CD4-positive, CD25-positive, alpha-beta regulatory T cell (primary cell): Measurements from ENCODE around the gene SPATA20. TPM values are rescaled to one million over a fixed set of nuclear protein-coding genes. Genes with fewer than 3 reads are reported as not detected.
A peak's percentile ranks its signal among the peaks of the same experiment; 100 is the strongest.

Experiments used
- ATAC-seq, 2 donors: fragments of 150-1000 bp; cut with Tn5 transposase; one replicate each; pipeline ENCODE4 v1.10.0; 2021; ENCODE audit warnings: low read depth in 2 of 2, moderate number of reproducible peaks in 2 of 2, moderate library complexity in 1 of 2
- DNase-seq, 3 donors: peaks; one replicate each; pipeline versions ENCODE4 v3.0.0 to v3.0.0-alpha.2; 2012 to 2022; ENCODE audit warnings: mixed read lengths in 1 of 3
- H3K27ac ChIP-seq: one replicate; pipeline ENCODE4 v1.7.0; 2013; ENCODE audit warnings: mild to moderate bottlenecking, low read length; ENCODE audit not compliant: insufficient read depth, poor library complexity, severe bottlenecking
- H3K27me3 ChIP-seq: one replicate; pipeline ENCODE4 v1.7.0; 2013; ENCODE audit warnings: low read length; ENCODE audit not compliant: control insufficient read depth, insufficient read depth
- H3K36me3 ChIP-seq: one replicate; pipeline ENCODE4 v1.7.0; 2013; ENCODE audit warnings: mild to moderate bottlenecking, low read length, moderate library complexity; ENCODE audit not compliant: control insufficient read depth, insufficient read depth
- H3K4me1 ChIP-seq: 2 replicates; pipeline ENCODE4 v1.7.0; 2013; ENCODE audit warnings: mild to moderate bottlenecking, low read length; ENCODE audit not compliant: insufficient read depth, control insufficient read depth, poor library complexity, severe bottlenecking
- H3K4me3 ChIP-seq: one replicate; pipeline ENCODE4 v1.7.0; 2013; ENCODE audit warnings: low read depth, mild to moderate bottlenecking, low read length, moderate library complexity
- H3K9me3 ChIP-seq, 2 experiments: 1 replicate in 1 of 2; 2 replicates in 1 of 2; pipeline ENCODE4 v1.7.0; 2013; ENCODE audit warnings: low read length in 2 of 2, mild to moderate bottlenecking in 1 of 2, moderate library complexity in 1 of 2; ENCODE audit not compliant: control insufficient read depth in 2 of 2
- H3K27ac Mint-ChIP-seq, 3 donors: one replicate each; pipeline ENCODE4 v1.8.0; 2020 to 2022; ENCODE audit warnings: mild to moderate bottlenecking in 3 of 3, mixed read lengths in 3 of 3, moderate library complexity in 2 of 3
- H3K27me3 Mint-ChIP-seq: one replicate; pipeline ENCODE4 v1.8.0; 2022; ENCODE audit warnings: mild to moderate bottlenecking, mixed read lengths
- H3K36me3 Mint-ChIP-seq: one replicate; pipeline ENCODE4 v1.8.0; 2020; ENCODE audit warnings: mixed read lengths
- H3K4me1 Mint-ChIP-seq, 4 donors: one replicate each; pipeline ENCODE4 v1.8.0; 2020 to 2022; ENCODE audit warnings: mixed read lengths in 4 of 4, mild to moderate bottlenecking in 1 of 4
- H3K4me3 Mint-ChIP-seq, 4 donors: one replicate each; pipeline ENCODE4 v1.8.0; 2020 to 2022; ENCODE audit warnings: mild to moderate bottlenecking in 4 of 4, mixed read lengths in 4 of 4, moderate library complexity in 3 of 4
- H3K9me3 Mint-ChIP-seq, 7 donors: one replicate each; pipeline ENCODE4 v1.8.0; 2020 to 2022; ENCODE audit warnings: mixed read lengths in 7 of 7, mild to moderate bottlenecking in 3 of 7, moderate library complexity in 2 of 7
- polyA plus RNA-seq, 4 donors: library from polyadenylated mRNA; unstranded; fragments of 300-500 nt; fragmentation: Illumina TruSeq; gene quantifications; one replicate each; pipeline ENCODE4 v1.2.3, GENCODE V29; 2021
- total RNA-seq: library from RNA; stranded (reverse); gene quantifications from one replicate; pipeline ENCODE4 v1.2.3, GENCODE V29; 2022

Gene SPATA20
- total and polyA plus RNA-seq, 5 donors from 2014 or later, result 5.8 to 26.8 (median 6.7) TPM

- no peak for ATAC-seq
- H3K36me3 Mint-ChIP-seq, result no peaks in the 10 kb centered on the region
- H3K27ac Mint-ChIP-seq, result no peak overlapping the region
- H3K9me3 Mint-ChIP-seq, result no peaks in the 10 kb centered on the region
- H3K27ac ChIP-seq, result no peak overlapping the region
- no peaks in the 10 kb centered on the region for H3K36me3 ChIP-seq
- H3K27me3 ChIP-seq, result peaks cover 30% of the 10 kb centered on the region
- H3K4me1 ChIP-seq, result peaks cover 42% of the 10 kb centered on the region
- no peak for DNase-seq
- H3K4me3 ChIP-seq, result no peak overlapping the region
- no peaks in the 10 kb centered on the region for H3K9me3 ChIP-seq
- peaks cover 0 to 35% (median 13%) of the 10 kb centered on the region in 4 donors for H3K4me1 Mint-ChIP-seq
- H3K4me3 Mint-ChIP-seq, result peak overlapping the region in 2 of 4 donors; percentile 53 to 72
- peaks cover 66% of the 10 kb centered on the region for H3K27me3 Mint-ChIP-seq
These were observed 16.1 kb downstream of the SPATA20 start for GRCh38 chr17:50563092-50563511.

DNA sequence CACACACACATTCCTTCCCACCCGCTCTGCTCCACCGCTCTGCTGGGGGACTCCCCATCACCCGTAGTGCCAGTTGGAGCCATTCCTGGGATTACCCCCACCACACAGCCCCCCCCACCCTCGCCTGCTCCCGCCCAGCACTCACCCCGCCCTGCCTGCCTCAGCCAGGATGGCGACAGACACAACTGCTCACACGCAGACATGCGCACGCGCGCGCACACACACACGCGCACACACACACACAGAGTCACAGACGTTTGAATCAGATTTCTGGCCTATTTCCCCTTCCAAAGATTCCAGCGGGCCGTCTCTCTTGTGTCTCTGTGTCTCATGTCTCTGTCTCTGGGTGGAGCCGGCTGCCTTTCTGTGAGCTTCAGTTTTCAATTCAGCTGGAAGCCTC, 17.9 kb downstream of the SPATA20 start:
- Mint-ChIP-seq H3K27me3 (peaks cover 54% of the 10 kb centered on the region), H3K4me3 (peak overlapping the region in 1 of 4 donors; percentile 11), H3K27ac (no peak overlapping the region)

DNA sequence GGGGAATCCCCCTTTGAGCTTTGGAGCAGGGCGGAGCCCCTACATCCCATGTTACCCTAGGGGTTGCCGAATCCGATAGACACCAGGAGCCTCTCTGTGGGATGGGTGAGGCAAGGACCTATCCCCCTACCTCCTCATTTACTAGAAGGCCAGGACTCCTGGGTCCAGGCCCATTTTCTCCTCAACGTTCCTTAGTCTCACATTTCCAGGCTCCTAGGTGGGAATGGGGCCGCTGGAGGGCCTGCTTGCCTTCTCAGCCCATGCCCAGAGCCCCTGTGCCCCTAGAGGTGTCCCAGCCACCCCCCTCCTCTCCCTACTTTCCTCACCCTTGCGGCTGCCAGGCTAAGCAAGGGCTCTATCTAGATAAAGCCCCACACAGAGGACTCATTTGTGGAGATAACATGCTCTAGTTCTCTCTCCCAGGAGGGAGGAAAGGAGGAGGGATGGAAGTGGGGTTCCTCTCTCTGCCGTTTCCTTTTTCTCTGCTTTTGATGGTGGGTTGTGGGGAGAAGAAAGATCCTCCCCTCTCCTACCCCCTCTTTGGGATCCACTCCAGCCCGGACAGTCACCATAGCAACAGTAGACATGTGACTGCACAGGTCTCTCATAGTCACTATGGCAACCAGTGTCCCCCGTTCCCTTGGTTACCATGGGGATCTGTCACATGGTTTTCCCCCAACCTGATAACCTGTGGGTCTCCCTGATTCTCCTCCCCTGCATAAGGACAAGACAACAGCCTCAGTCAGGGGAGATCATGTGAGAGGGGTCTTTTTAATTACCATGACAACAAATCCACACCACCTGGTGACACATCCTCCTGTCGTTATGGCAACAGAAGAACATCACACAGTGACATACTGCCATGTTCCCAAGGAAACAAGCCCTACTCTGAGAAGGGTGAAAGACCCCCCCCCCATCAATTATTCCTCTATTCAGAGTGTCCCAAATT, 18.7 kb downstream of the SPATA20 start:
- no peaks in the 10 kb centered on the region for H3K36me3 ChIP-seq
- H3K36me3 Mint-ChIP-seq, result no peaks in the 10 kb centered on the region
- H3K4me1 Mint-ChIP-seq, result peaks cover 0 to 14% (median 10%) of the 10 kb centered on the region in 4 donors
- peaks cover 20% of the 10 kb centered on the region for H3K4me1 ChIP-seq
- no peak overlapping the region for H3K27ac ChIP-seq
- H3K9me3 ChIP-seq, result no peaks in the 10 kb centered on the region
- H3K27me3 ChIP-seq, result peaks cover 24% of the 10 kb centered on the region
- DNase-seq, result peak in 1 of 3 donors; percentile 19
- peak overlapping the region in 1 of 4 donors; percentile 11 for H3K4me3 Mint-ChIP-seq
- H3K9me3 Mint-ChIP-seq, result no peaks in the 10 kb centered on the region
- peaks cover 55% of the 10 kb centered on the region for H3K27me3 Mint-ChIP-seq
- peak in 1 of 2 donors; percentile 5 for ATAC-seq
- H3K27ac Mint-ChIP-seq, result peak overlapping the region in 1 of 3 donors; percentile 44
- no peak overlapping the region for H3K4me3 ChIP-seq

More for the DNA sequence above, 17.9 kb downstream of the SPATA20 start:
- H3K4me1 ChIP-seq, result peaks cover 28% of the 10 kb centered on the region
- no peak overlapping the region for H3K4me3 ChIP-seq
- peaks cover 24% of the 10 kb centered on the region for H3K27me3 ChIP-seq
- no peaks in the 10 kb centered on the region for H3K9me3 ChIP-seq
- DNase-seq (no peak), ATAC-seq (no peak)
- no peaks in the 10 kb centered on the region for H3K36me3 Mint-ChIP-seq
- H3K27ac ChIP-seq, result no peak overlapping the region
- no peaks in the 10 kb centered on the region for H3K9me3 Mint-ChIP-seq
- peaks cover 0 to 18% (median 10%) of the 10 kb centered on the region in 4 donors for H3K4me1 Mint-ChIP-seq
- H3K36me3 ChIP-seq, result no peaks in the 10 kb centered on the region

GRCh38 chr17:50566886-50567285, 19.9 kb downstream of the SPATA20 start:
- Mint-ChIP-seq H3K36me3 (no peaks in the 10 kb centered on the region), H3K4me3 (peak overlapping the region in 1 of 4 donors; percentile 37), H3K9me3 (no peaks in the 10 kb centered on the region), H3K27ac (no peak overlapping the region), H3K27me3 (peaks cover 55% of the 10 kb centered on the region), H3K4me1 (peaks cover 0 to 14% (median 10%) of the 10 kb centered on the region in 4 donors)
- ATAC-seq, result no peak
- H3K36me3 ChIP-seq, result no peaks in the 10 kb centered on the region
- no peak for DNase-seq
- no peak overlapping the region for H3K27ac ChIP-seq
- peaks cover 24% of the 10 kb centered on the region for H3K27me3 ChIP-seq
- no peak overlapping the region for H3K4me3 ChIP-seq
- no peaks in the 10 kb centered on the region for H3K9me3 ChIP-seq
- peaks cover 8% of the 10 kb centered on the region for H3K4me1 ChIP-seq

DNA sequence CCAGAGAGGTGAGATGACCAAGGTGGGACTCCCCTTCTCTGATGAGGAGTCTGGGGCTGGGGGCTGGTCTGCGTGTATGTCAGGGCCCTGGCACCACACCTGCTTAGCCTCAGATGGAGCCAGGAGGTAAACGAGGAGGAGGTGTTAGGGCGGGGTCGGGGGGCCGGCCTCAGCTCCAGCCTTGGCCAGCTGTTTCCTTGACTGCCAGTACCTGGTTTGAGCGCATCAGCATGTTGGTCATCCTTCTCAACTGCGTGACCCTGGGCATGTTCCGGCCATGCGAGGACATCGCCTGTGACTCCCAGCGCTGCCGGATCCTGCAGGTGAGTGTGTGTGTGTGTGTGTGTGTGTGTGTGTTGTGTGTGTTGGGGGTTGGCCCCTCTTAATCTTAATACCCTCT, 21.7 kb downstream of the SPATA20 start:
- Histone ChIP-seq H3K4me3 (no peak overlapping the region), H3K27ac (no peak overlapping the region), H3K36me3 (no peaks in the 10 kb centered on the region), H3K4me1 (peaks cover 3% of the 10 kb centered on the region), H3K27me3 (peaks cover 12% of the 10 kb centered on the region), H3K9me3 (no peaks in the 10 kb centered on the region)
- no peaks in the 10 kb centered on the region for H3K36me3 Mint-ChIP-seq
- H3K27me3 Mint-ChIP-seq, result peaks cover 37% of the 10 kb centered on the region
- DNase-seq (no peak), ATAC-seq (no peak)
- H3K4me3 Mint-ChIP-seq, result no peak overlapping the region
- H3K27ac Mint-ChIP-seq, result no peak overlapping the region
- peaks cover 0 to 8% (median 5%) of the 10 kb centered on the region in 4 donors for H3K4me1 Mint-ChIP-seq
- H3K9me3 Mint-ChIP-seq, result no peaks in the 10 kb centered on the region

- no peak overlapping the region for H3K27ac Mint-ChIP-seq
- no peak overlapping the region for H3K4me3 ChIP-seq
- no peak for DNase-seq
- no peak for ATAC-seq
- peaks cover 3% of the 10 kb centered on the region for H3K4me1 ChIP-seq
- no peaks in the 10 kb centered on the region for H3K9me3 Mint-ChIP-seq
- peaks cover 28% of the 10 kb centered on the region for H3K27me3 Mint-ChIP-seq
- no peaks in the 10 kb centered on the region for H3K9me3 ChIP-seq
- H3K4me1 Mint-ChIP-seq, result peaks cover 0 to 8% (median 5%) of the 10 kb centered on the region in 4 donors
- H3K36me3 ChIP-seq, result no peaks in the 10 kb centered on the region
- no peaks in the 10 kb centered on the region for H3K36me3 Mint-ChIP-seq
- H3K27ac ChIP-seq, result no peak overlapping the region
- no peak overlapping the region for H3K4me3 Mint-ChIP-seq
- H3K27me3 ChIP-seq, result peaks cover 12% of the 10 kb centered on the region
These were observed 22.6 kb downstream of the SPATA20 start for GRCh38 chr17:50569592-50569991.

GRCh38 chr17:50570032-50570431, 23.1 kb downstream of the SPATA20 start:
- Mint-ChIP-seq H3K27ac (no peak overlapping the region), H3K27me3 (peaks cover 23% of the 10 kb centered on the region), H3K9me3 (no peaks in the 10 kb centered on the region), H3K4me3 (no peak overlapping the region), H3K36me3 (no peaks in the 10 kb centered on the region), H3K4me1 (peaks cover 0 to 6% (median 5%) of the 10 kb centered on the region in 4 donors)
- Histone ChIP-seq H3K36me3 (no peaks in the 10 kb centered on the region), H3K9me3 (no peaks in the 10 kb centered on the region), H3K4me3 (no peak overlapping the region), H3K27ac (no peak overlapping the region), H3K4me1 (peaks cover 3% of the 10 kb centered on the region), H3K27me3 (peaks cover 12% of the 10 kb centered on the region)
- DNase-seq (no peak), ATAC-seq (no peak)
